HG03103 (cell line): ENCODE results near the gene ASTN2.
"Not testable (repeated sequence)": the region's sequence is repeated elsewhere in the genome, so short reads cannot be mapped to it uniquely, and the experiment has no call there.

Experiments
- ATAC-seq: cut with Tn5 transposase; IDR thresholded peaks from one replicate; pipeline ENCODE4 v1.9.1; 2021; ENCODE audit warnings: low read depth; ENCODE audit not compliant: unreplicated experiment

Gene ASTN2

GRCh38 chr9:117088786-117089185 lies 326.1 kb downstream of the ASTN2 start:
- ATAC-seq: no peak

GRCh38 chr9:117088140-117088539 lies 326.7 kb downstream of the ASTN2 start:
- no peak for ATAC-seq

- no peak for ATAC-seq
Measured at GRCh38 chr9:117084221-117084620, 330.6 kb downstream of the ASTN2 start.

- ATAC-seq: no peak
Measured at GRCh38 chr9:117083559-117083958, 331.3 kb downstream of the ASTN2 start.

GRCh38 chr9:117081641-117082317 lies 333.1 kb downstream of the ASTN2 start:
- no peak for ATAC-seq

GRCh38 chr9:117080765-117081390 lies 334.0 kb downstream of the ASTN2 start:
- ATAC-seq: no peak

GRCh38 chr9:117076571-117077290 lies 338.1 kb downstream of the ASTN2 start:
- ATAC-seq: no peak

- ATAC-seq: no peak
Measured at GRCh38 chr9:117075636-117076035, 339.2 kb downstream of the ASTN2 start.

GRCh38 chr9:117074784-117075520 lies 339.9 kb downstream of the ASTN2 start:
- no peak for ATAC-seq

GRCh38 chr9:117074342-117074662 lies 340.6 kb downstream of the ASTN2 start:
- no peak for ATAC-seq

GRCh38 chr9:117073539-117074341 lies 341.1 kb downstream of the ASTN2 start:
- ATAC-seq: no peak

GRCh38 chr9:117073071-117073470 lies 341.8 kb downstream of the ASTN2 start:
- ATAC-seq: no peak

GRCh38 chr9:117072216-117072615 lies 342.6 kb downstream of the ASTN2 start:
- no peak for ATAC-seq

- ATAC-seq: not testable (repeated sequence)
Measured at GRCh38 chr9:117071673-117072207, 343.1 kb downstream of the ASTN2 start.

GRCh38 chr9:117063721-117064471 lies 351.0 kb downstream of the ASTN2 start:
- ATAC-seq: no peak

GRCh38 chr9:117060963-117061362 lies 353.9 kb downstream of the ASTN2 start:
- no peak for ATAC-seq

GRCh38 chr9:117050007-117050406 lies 364.9 kb downstream of the ASTN2 start:
- no peak for ATAC-seq

- ATAC-seq: peak; percentile 54
Measured at GRCh38 chr9:117046666-117047327, 368.1 kb downstream of the ASTN2 start.

GRCh38 chr9:117044241-117044640 lies 370.6 kb downstream of the ASTN2 start:
- no peak for ATAC-seq
